Measurements from ENCODE around the gene THTPA. TPM values are rescaled to one million over a fixed set of nuclear protein-coding genes. Genes with fewer than 3 reads are reported as not detected.
"Not testable (repeated sequence)": the region's sequence is repeated elsewhere in the genome, so short reads cannot be mapped to it uniquely, and the experiment has no call there.

THTPA gene
- total RNA-seq, 4 donors from 2014 or later, result 2.8 to 10.9 (median 10.7) TPM

DNA sequence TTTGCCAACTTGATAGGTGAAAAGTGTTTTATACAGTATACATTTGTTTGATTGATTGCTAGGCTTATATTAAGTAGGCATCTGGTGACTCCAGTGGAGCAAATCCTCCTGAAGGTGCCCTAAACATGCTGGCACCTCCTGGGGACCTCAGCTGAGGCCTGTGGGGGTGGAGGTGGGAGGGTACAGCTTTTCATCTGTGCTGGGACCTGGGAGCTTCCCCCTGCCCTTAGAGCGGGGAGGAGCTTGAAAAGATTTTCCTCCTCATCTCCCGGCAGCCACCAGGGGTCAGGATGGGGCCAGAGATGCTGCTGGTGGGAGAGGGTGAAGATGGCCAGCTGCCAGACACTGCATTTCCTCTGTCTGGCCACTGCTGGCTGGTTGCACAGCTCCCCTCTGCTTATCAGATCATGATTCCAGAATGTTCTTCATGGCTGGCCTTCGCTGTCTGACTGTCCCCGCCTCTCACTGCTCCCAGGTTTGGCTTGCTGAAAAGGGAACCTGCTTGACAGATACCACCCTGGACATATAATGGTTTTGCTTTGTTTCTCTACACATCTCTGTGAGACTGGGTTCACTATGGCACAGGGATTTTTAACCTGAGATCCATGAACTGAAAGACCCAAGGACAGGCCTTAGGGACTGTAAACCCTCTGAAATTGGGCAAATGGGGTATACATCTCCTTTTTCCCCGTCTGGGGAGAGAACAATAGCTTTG, 33.0 kb downstream of the THTPA start:
- DNase-seq (ENCODE audit: low spot score in 2 of 2), result peak; percentile 75 to 96
- H3K4me3 ChIP-seq (ENCODE audit: low read depth, poor library complexity, severe bottlenecking), result no peak overlapping the region
- no peak for TF ChIP-seq POLR2A (IDR thresholded peaks at IDR 0.05)
- TF ChIP-seq, protein P1, sequence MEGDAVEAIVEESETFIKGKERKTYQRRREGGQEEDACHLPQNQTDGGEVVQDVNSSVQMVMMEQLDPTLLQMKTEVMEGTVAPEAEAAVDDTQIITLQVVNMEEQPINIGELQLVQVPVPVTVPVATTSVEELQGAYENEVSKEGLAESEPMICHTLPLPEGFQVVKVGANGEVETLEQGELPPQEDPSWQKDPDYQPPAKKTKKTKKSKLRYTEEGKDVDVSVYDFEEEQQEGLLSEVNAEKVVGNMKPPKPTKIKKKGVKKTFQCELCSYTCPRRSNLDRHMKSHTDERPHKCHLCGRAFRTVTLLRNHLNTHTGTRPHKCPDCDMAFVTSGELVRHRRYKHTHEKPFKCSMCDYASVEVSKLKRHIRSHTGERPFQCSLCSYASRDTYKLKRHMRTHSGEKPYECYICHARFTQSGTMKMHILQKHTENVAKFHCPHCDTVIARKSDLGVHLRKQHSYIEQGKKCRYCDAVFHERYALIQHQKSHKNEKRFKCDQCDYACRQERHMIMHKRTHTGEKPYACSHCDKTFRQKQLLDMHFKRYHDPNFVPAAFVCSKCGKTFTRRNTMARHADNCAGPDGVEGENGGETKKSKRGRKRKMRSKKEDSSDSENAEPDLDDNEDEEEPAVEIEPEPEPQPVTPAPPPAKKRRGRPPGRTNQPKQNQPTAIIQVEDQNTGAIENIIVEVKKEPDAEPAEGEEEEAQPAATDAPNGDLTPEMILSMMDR (IDR thresholded peaks at IDR 0.05), result peak in 1 of 3 donors; percentile 83
- intact Hi-C loops (cut with DNase I; ENCODE audit: low total_unique reads), result no loop called here
- WGBS, 2 donors, result 28 to 34% methylated on average over 5 of the region's 5 CpGs

DNA sequence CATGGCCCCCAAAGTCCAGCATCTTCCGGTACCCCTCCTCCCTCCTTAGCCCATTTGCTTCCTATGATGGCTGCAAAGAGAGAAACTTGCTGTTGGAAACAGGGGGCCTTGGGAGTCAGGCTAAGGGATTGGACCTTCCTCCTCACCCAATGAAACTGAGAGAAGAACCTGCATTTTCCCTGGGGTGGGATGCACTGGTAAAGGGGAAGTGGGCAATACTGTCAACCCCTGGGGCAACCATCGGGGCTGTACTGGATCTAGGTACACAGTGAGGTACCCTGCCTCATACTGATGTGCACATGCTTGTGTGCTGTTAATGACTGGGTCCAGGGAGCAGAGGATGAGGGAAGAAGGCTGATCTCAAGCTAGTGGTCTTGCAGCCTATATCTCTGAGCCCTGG, 33.5 kb downstream of the THTPA start:
- intact Hi-C loops (cut with DNase I; ENCODE audit: low total_unique reads), result no loop called here
- no peak for TF ChIP-seq POLR2A (IDR thresholded peaks at IDR 0.05)
- TF ChIP-seq, protein P1 (IDR thresholded peaks at IDR 0.05), result no peak
- H3K4me3 ChIP-seq (ENCODE audit: low read depth, poor library complexity, severe bottlenecking), result no peak overlapping the region
- 86 to 87% methylated on average over 2 of the region's 2 CpGs for WGBS, 2 donors
- peak in 1 of 2 donors; percentile 26 for DNase-seq (ENCODE audit: low spot score in 2 of 2)

DNA sequence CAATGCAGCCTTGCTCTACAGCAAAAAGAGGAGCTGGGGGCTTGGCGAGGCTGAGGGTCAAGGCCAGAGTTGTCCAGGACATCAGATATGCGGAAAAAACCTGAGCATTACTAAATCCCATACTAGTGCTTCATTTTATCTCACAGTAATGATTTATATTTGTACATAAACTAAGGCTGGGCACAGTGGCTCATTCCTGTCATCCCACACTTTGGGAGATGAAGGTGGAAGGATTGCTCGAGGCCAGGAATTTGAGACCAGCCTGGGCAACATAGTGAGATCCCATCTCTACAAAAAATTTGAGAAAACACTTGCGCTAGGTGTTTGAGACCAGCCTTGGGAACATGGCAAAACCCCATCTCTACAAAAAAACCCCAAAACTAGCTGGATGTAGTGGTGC, 34.1 kb downstream of the THTPA start:
- 89 to 90% methylated on average over 4 of the region's 4 CpGs for WGBS, 2 donors
- DNase-seq (ENCODE audit: low spot score in 2 of 2), result peak in 1 of 2 donors; percentile 9
- no peak for TF ChIP-seq POLR2A (IDR thresholded peaks at IDR 0.05)
- TF ChIP-seq, protein P1 (IDR thresholded peaks at IDR 0.05), result no peak
- H3K4me3 ChIP-seq (ENCODE audit: low read depth, poor library complexity, severe bottlenecking), result no peak overlapping the region
- intact Hi-C loops (cut with DNase I; ENCODE audit: low total_unique reads), result no loop called here

DNA sequence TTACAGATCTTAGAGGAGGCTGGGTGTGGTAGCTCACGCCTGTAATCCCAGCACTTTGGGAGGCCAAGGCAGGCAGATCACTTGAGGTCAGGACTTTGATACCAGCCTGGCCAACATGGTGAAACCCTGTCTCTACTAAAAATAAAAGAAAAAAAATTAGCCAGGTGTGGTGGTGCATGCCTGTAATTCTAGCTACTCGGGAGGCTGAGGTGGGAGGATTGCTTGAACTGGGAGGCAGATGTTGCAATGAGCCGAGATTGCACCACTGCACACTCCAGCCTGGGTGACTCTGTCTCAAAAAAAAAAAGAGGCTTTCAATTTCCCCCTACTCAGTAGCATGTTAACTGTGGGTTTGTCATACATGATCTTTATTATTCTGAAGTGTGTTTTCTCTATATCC, 38.1 kb downstream of the THTPA start:
- 83 to 91% methylated on average over 3 of the region's 3 CpGs for WGBS, 2 donors
- intact Hi-C loops (cut with DNase I; ENCODE audit: low total_unique reads); DNase-seq (ENCODE audit: low spot score in 2 of 2); H3K4me3 ChIP-seq (ENCODE audit: low read depth, poor library complexity, severe bottlenecking): not testable (repeated sequence)

DNA sequence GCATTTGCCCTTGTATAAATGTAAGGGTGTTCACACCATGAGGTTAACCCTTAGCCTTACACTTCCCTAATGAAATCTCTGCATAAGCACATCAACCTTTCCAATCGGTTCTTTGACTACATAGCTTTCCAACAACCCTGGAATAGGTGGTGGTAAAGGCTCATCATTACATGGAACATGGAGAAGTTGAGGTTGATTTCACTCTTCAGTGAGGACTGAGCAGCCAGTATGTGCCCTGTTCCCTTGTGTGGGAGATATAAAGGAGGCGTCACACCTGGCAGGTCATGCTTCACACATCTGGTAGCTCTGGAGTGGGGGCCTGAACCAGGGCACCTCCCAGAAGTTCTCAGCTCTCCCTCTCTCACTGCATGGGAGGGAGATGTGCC, 44.2 kb downstream of the THTPA start:
- no peak for DNase-seq (ENCODE audit: low spot score in 2 of 2)
- 76 to 92% methylated on average over 2 of the region's 2 CpGs for WGBS, 2 donors
- intact Hi-C loops (cut with DNase I; ENCODE audit: low total_unique reads), result no loop called here
- no peak overlapping the region for H3K4me3 ChIP-seq (ENCODE audit: low read depth, poor library complexity, severe bottlenecking)
- no peak for TF ChIP-seq POLR2A (IDR thresholded peaks at IDR 0.05)
- TF ChIP-seq, protein P1 (IDR thresholded peaks at IDR 0.05), result no peak

DNA sequence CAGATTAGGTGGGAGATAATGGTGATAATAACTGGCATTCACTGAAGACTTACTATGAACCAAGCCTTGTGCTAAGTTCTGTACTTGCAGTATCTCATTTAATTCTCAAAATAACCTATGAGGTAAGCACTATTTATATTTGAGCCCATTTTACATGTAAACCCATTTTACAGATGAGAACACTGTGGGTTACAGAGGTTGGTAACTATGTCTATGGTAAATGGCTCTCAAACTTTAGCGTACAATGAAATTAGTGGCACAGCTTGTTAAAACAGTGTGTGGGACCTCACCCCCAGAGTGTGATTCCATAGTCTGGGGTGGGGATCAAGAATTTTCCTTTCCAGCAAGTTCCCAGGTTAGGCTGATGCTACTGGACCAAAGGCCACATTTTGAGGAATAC, 44.7 kb downstream of the THTPA start:
- intact Hi-C loops (cut with DNase I; ENCODE audit: low total_unique reads), result no loop called here
- no peak overlapping the region for H3K4me3 ChIP-seq (ENCODE audit: low read depth, poor library complexity, severe bottlenecking)
- DNase-seq (ENCODE audit: low spot score in 2 of 2), result no peak
- TF ChIP-seq, protein P1 (IDR thresholded peaks at IDR 0.05), result no peak
- TF ChIP-seq POLR2A (IDR thresholded peaks at IDR 0.05), result no peak
- WGBS, 2 donors, result 96 to 100% methylated on average over 1 of the region's 1 CpG
